Stimulated activated CD8-positive, alpha-beta memory T cell treated with anti-CD3 and anti-CD28 coated beads, Interleukin-2, amount 100 ng/mL, for 48 hours (primary cell): ENCODE data around the gene AGAP1.

Experiments used
- DNase-seq, 2 donors: peaks; one replicate each; pipeline ENCODE4 v3.0.0-alpha.2; 2020; ENCODE audit warnings: low read depth in 2 of 2

Gene AGAP1

GRCh38 chr2:235508371-235509160 is 14.7 kb downstream of the AGAP1 start:
- no peak for DNase-seq

- no peak for DNase-seq
These were observed 16.5 kb downstream of the AGAP1 start for GRCh38 chr2:235510318-235510717.

GRCh38 chr2:235511187-235511661 is 17.4 kb downstream of the AGAP1 start:
- no peak for DNase-seq

- DNase-seq, result no peak
These were observed 18.2 kb downstream of the AGAP1 start for GRCh38 chr2:235511751-235512698.

GRCh38 chr2:235512699-235513053 is 18.8 kb downstream of the AGAP1 start:
- DNase-seq, result no peak

- no peak for DNase-seq
These were observed 20.3 kb downstream of the AGAP1 start for GRCh38 chr2:235513984-235514626.

GRCh38 chr2:235514627-235515363 is 21.0 kb downstream of the AGAP1 start:
- DNase-seq, result no peak

GRCh38 chr2:235515364-235515742 is 21.5 kb downstream of the AGAP1 start:
- no peak for DNase-seq

GRCh38 chr2:235515821-235516220 is 22.0 kb downstream of the AGAP1 start:
- DNase-seq, result no peak

- DNase-seq, result no peak
These were observed 22.4 kb downstream of the AGAP1 start for GRCh38 chr2:235516257-235516656.

- DNase-seq, result no peak
These were observed 24.7 kb downstream of the AGAP1 start for GRCh38 chr2:235518322-235519090.

- DNase-seq, result no peak
These were observed 26.9 kb downstream of the AGAP1 start for GRCh38 chr2:235520787-235521186.

- DNase-seq, result no peak
These were observed 28.0 kb downstream of the AGAP1 start for GRCh38 chr2:235521844-235522243.

- no peak for DNase-seq
These were observed 29.2 kb downstream of the AGAP1 start for GRCh38 chr2:235523021-235523420.

- DNase-seq, result no peak
These were observed 29.8 kb downstream of the AGAP1 start for GRCh38 chr2:235523486-235524150.

GRCh38 chr2:235526166-235526565 is 32.3 kb downstream of the AGAP1 start:
- DNase-seq, result no peak

- DNase-seq, result no peak
These were observed 34.1 kb downstream of the AGAP1 start for GRCh38 chr2:235527806-235528469.

- no peak for DNase-seq
These were observed 35.8 kb downstream of the AGAP1 start for GRCh38 chr2:235529621-235530020.

GRCh38 chr2:235530735-235531134 is 36.9 kb downstream of the AGAP1 start:
- no peak for DNase-seq

- no peak for DNase-seq
These were observed 38.5 kb downstream of the AGAP1 start for GRCh38 chr2:235532307-235532706.
